ENCODE measurements around the gene SLIT3. TPM values are rescaled to one million over a fixed set of nuclear protein-coding genes. Genes with fewer than 3 reads are reported as not detected.

SLIT3 gene
- total RNA-seq, 1 experiment from 2014 or later: 0.92 TPM

DNA sequence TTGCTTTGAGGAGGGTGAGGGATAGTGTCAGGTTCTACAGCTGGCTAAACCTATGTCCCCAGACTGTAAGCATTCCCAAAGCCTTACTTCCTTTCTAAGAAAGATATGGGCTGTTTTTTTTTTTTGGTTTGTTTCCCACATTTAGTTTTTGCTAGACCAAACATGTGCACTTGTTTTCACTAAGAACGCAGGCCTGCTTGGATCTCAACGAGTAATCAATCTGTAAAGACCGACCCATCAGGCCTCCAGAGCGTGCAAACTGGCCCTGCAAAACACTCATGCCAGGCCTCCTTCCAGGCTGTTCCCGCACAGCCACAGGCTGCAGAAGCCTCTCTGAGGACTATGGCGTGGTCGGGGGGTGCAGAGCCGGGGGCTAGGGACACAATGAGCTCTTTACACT lies 416.9 kb downstream of the SLIT3 start:
- H3K36me3 Mint-ChIP-seq (ENCODE audit: insufficient read depth in 1 of 3, low read depth in 3 of 3): no peaks in the 10 kb centered on the region
- no peak overlapping the region for H3K56ac ChIP-seq (ENCODE audit: insufficient read length, low read depth, low read length)
- no peak overlapping the region for H3K27ac ChIP-seq (ENCODE audit: insufficient read length, low read depth, low read length)

More for the DNA sequence above, 416.9 kb downstream of the SLIT3 start:
- H3K23ac ChIP-seq (ENCODE audit: insufficient read length, low read depth, low read length): no peak overlapping the region
- H4K8ac ChIP-seq (replicated peaks; ENCODE audit: insufficient read length, low read depth, low read length): no peak overlapping the region
- H3K4me3 Mint-ChIP-seq: no peak overlapping the region
- peaks cover 30% of the 10 kb centered on the region for H3K27me3 Mint-ChIP-seq (ENCODE audit: low read depth)
- H3K9ac ChIP-seq (ENCODE audit: extremely low read depth, insufficient read length, low read length): no peak overlapping the region
- H2AFZ ChIP-seq (ENCODE audit: low read length): no peak overlapping the region
- no peaks in the 10 kb centered on the region for H4K20me1 ChIP-seq (ENCODE audit: control insufficient read depth, insufficient read depth, insufficient read length)
- H4K91ac ChIP-seq (ENCODE audit: insufficient read length, low read depth, low read length): no peak overlapping the region
- H3K9me3 ChIP-seq (ENCODE audit: control insufficient read depth, low read depth, low read length): no peaks in the 10 kb centered on the region
- no peak overlapping the region for H2BK120ac ChIP-seq (ENCODE audit: low read depth, low read length, poor library complexity, severe bottlenecking)
- H3K79me2 ChIP-seq (ENCODE audit: insufficient read depth, low read length): no peaks in the 10 kb centered on the region
- no peak overlapping the region for H3K4ac ChIP-seq (ENCODE audit: low read depth, low read length)
- H3K14ac ChIP-seq (ENCODE audit: insufficient read depth, low read length): no peak overlapping the region
- H2BK15ac ChIP-seq (ENCODE audit: low read depth, low read length): no peak overlapping the region
- H3K79me1 ChIP-seq (ENCODE audit: insufficient read depth, low read depth, low read length, poor library complexity, severe bottlenecking): no peaks in the 10 kb centered on the region
- DNase-seq: no peak
- H2BK20ac ChIP-seq (ENCODE audit: low read depth, low read length, poor library complexity, severe bottlenecking): no peak overlapping the region
- H3T11ph ChIP-seq (ENCODE audit: low read length): no peak overlapping the region
- H3K4me1 Mint-ChIP-seq: peaks cover 32 to 35% of the 10 kb centered on the region in 2 experiments
- H3K4me1 ChIP-seq (ENCODE audit: insufficient read depth, low read length): no peaks in the 10 kb centered on the region; the same call in 1 of the 2 replicates
- no peaks in the 10 kb centered on the region for H3K9me3 Mint-ChIP-seq
- no peaks in the 10 kb centered on the region for H3K27me3 ChIP-seq (ENCODE audit: insufficient read depth, low read length)
- no peak overlapping the region for H3K27ac Mint-ChIP-seq
- TF ChIP-seq CTCF (conservative IDR thresholded peaks at IDR 0.05): no peak
- H3K18ac ChIP-seq (ENCODE audit: insufficient read length, low read depth, low read length): no peak overlapping the region
- H2BK5ac ChIP-seq (ENCODE audit: insufficient read length, low read length): no peak overlapping the region
- no peak overlapping the region for H2BK12ac ChIP-seq (ENCODE audit: insufficient read length, low read depth, low read length)
- H3K23me2 ChIP-seq (ENCODE audit: insufficient read length, low read depth, low read length, poor library complexity, severe bottlenecking): no peaks in the 10 kb centered on the region
- no CpG with 5 or more reads among the region's 8 CpGs for WGBS (ENCODE audit: extremely low coverage, insufficient read length, low lambda C conversion rate)
- no peak overlapping the region for H2AK5ac ChIP-seq (ENCODE audit: insufficient read length, low read length)
- H4K5ac ChIP-seq (ENCODE audit: insufficient read length, low read depth, low read length): no peak overlapping the region
- no peak overlapping the region for H3K4me2 ChIP-seq (ENCODE audit: insufficient read depth, insufficient read length, low read length)
